Duodenal mucosa (tissue), 2 donors: ENCODE measurements around the gene SUN2.

Experiments used
- H3K27ac ChIP-seq: one replicate; pipeline ENCODE4 v1.7.0; 2013; ENCODE audit warnings: low read depth, low read length
- H3K27me3 ChIP-seq, 2 donors: one replicate each; pipeline ENCODE4 v1.7.0; 2013; ENCODE audit warnings: low read length in 2 of 2, control low read depth in 1 of 2; ENCODE audit not compliant: insufficient read depth in 2 of 2, control insufficient read depth in 1 of 2
- H3K36me3 ChIP-seq, 2 donors: one replicate each; pipeline ENCODE4 v1.7.0; 2013; ENCODE audit warnings: low read length in 2 of 2, control low read depth in 1 of 2; ENCODE audit not compliant: insufficient read depth in 2 of 2, control insufficient read depth in 1 of 2
- H3K4me1 ChIP-seq, 2 donors: one replicate each; pipeline ENCODE4 v1.7.0; 2013; ENCODE audit warnings: low read length in 2 of 2, control low read depth in 1 of 2; ENCODE audit not compliant: insufficient read depth in 2 of 2, control insufficient read depth in 1 of 2
- H3K4me3 ChIP-seq, 2 donors: one replicate each; pipeline ENCODE4 v1.7.0; 2013; ENCODE audit warnings: low read length in 2 of 2, low read depth in 1 of 2
- H3K9ac ChIP-seq, 2 donors: one replicate each; pipeline ENCODE4 v1.7.0; 2013; ENCODE audit warnings: low read length in 2 of 2, low read depth in 1 of 2
- H3K9me3 ChIP-seq, 2 donors: one replicate each; pipeline ENCODE4 v1.7.0; 2013; ENCODE audit warnings: low read length in 2 of 2, control low read depth in 1 of 2; ENCODE audit not compliant: control insufficient read depth in 1 of 2

The SUN2 gene

GRCh38 chr22:38762551-38762983 lies 6.8 kb upstream of the SUN2 start:
- Histone ChIP-seq H3K27me3 (no peaks in the 10 kb centered on the region), H3K9me3 (no peaks in the 10 kb centered on the region), H3K27ac (no peak overlapping the region), H3K36me3 (no peaks in the 10 kb centered on the region), H3K9ac (no peak overlapping the region), H3K4me1 (peaks cover 0 to 4% of the 10 kb centered on the region in 2 donors), H3K4me3 (no peak overlapping the region)

GRCh38 chr22:38761202-38762162 lies 5.7 kb upstream of the SUN2 start:
- Histone ChIP-seq H3K9ac (no peak overlapping the region), H3K4me3 (no peak overlapping the region), H3K27ac (no peak overlapping the region)

GRCh38 chr22:38760477-38761201 lies 4.8 kb upstream of the SUN2 start:
- Histone ChIP-seq H3K27ac (no peak overlapping the region), H3K4me1 (peaks cover 14% of the 10 kb centered on the region in 2 donors), H3K4me3 (no peak overlapping the region), H3K9me3 (no peaks in the 10 kb centered on the region), H3K27me3 (no peaks in the 10 kb centered on the region), H3K9ac (no peak overlapping the region), H3K36me3 (no peaks in the 10 kb centered on the region)

More at GRCh38 chr22:38761202-38762162, 5.7 kb upstream of the SUN2 start:
- H3K4me1 ChIP-seq: peaks cover 11 to 14% of the 10 kb centered on the region in 2 donors
- no peaks in the 10 kb centered on the region for H3K27me3 ChIP-seq
- no peaks in the 10 kb centered on the region for H3K36me3 ChIP-seq
- H3K9me3 ChIP-seq: no peaks in the 10 kb centered on the region

DNA sequence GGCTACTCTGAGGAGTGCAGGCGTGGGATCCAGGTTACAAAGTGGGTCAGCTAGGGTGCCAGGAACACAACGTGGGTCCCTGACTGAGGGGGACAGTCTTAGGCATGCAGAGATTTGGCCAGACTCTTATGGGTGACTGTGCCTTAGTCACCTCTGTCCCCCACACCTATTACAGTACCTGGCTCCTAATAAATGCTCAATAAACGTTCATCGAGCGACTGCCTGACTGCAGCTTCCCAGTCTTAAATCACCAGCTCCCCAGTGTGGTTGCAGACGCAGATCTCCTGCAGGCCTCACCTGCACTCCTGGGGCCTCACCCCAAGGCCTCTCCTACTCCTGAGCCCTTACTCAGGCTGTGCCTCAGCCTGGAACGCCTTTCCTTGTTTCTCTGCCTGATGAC lies 3.2 kb upstream of the SUN2 start:
- H3K4me3 ChIP-seq: no peak overlapping the region
- H3K9me3 ChIP-seq: no peaks in the 10 kb centered on the region
- no peaks in the 10 kb centered on the region for H3K36me3 ChIP-seq
- H3K27me3 ChIP-seq: no peaks in the 10 kb centered on the region
- no peak overlapping the region for H3K27ac ChIP-seq
- H3K4me1 ChIP-seq: peaks cover 17 to 18% of the 10 kb centered on the region in 2 donors
- no peak overlapping the region for H3K9ac ChIP-seq

DNA sequence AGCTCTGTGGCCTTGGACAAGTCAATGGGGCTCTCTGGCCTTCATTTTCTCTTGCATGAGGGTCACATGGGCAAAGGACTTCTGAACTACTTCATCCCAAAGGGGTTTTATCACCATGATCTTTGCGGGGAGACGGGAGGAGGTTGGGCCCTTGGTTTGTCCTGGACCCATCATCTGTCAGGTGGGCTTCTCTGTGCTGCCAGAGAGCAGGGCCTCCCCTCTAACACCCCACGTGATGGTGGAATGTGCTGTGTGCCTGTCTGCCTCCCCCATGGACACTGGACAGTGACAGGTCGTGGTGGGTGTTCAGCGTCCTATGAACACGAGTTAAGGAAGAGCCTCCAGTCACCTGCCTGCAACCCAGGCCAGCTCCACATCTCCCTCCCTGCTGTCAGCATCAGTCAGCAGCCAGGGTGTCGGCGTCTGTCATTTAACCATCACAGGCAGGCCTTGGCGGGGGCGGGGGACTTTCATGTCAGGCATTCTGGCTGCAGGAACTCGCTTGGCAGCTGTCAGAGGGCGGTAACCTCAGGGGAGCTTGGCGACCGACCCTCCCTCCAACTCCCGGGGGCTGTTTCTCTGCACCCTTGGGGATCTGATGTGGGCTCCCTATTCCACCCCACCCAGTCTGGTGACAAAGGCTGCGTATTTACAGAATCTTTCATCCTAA lies 2.6 kb upstream of the SUN2 start:
- Histone ChIP-seq H3K4me3 (no peak overlapping the region), H3K9ac (no peak overlapping the region), H3K36me3 (peaks cover 0 to 3% of the 10 kb centered on the region in 2 donors), H3K27ac (no peak overlapping the region), H3K27me3 (no peaks in the 10 kb centered on the region), H3K9me3 (no peaks in the 10 kb centered on the region), H3K4me1 (peaks cover 23 to 24% of the 10 kb centered on the region in 2 donors)

DNA sequence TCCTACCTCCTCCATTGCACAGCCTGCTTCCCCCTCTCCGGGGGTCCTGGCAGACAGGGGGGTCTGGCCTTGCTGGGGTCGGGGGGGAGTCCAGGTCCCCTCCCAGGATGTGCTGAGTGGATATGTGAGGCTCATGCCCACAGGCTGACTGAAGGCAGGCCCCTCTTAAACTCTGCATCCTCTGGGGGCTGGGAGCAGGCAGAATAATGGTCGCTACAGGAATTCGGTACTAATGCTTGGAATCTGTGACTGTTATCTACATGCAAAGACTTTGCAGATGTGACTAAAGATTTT lies 1.6 kb upstream of the SUN2 start:
- peaks cover 25 to 32% of the 10 kb centered on the region in 2 donors for H3K4me1 ChIP-seq
- H3K4me3 ChIP-seq: peak overlapping the region in 1 of 2 donors; percentile 77
- H3K27ac ChIP-seq: no peak overlapping the region
- H3K9ac ChIP-seq: peak overlapping the region in 1 of 2 donors; percentile 60
- no peaks in the 10 kb centered on the region for H3K27me3 ChIP-seq
- peaks cover 0 to 6% of the 10 kb centered on the region in 2 donors for H3K36me3 ChIP-seq
- H3K9me3 ChIP-seq: no peaks in the 10 kb centered on the region

GRCh38 chr22:38756711-38757463 lies 1.1 kb upstream of the SUN2 start:
- Histone ChIP-seq H3K27me3 (no peaks in the 10 kb centered on the region), H3K9ac (peak overlapping the region; percentile 60 to 96), H3K4me1 (peaks cover 25 to 36% of the 10 kb centered on the region in 2 donors), H3K4me3 (peak overlapping the region; percentile 77 to 79), H3K9me3 (no peaks in the 10 kb centered on the region), H3K36me3 (peaks cover 0 to 11% of the 10 kb centered on the region in 2 donors), H3K27ac (no peak overlapping the region)

GRCh38 chr22:38755155-38755910 lies 465 bp downstream of the SUN2 start:
- Histone ChIP-seq H3K27me3 (no peaks in the 10 kb centered on the region), H3K4me1 (peaks cover 37 to 50% of the 10 kb centered on the region in 2 donors), H3K9me3 (no peaks in the 10 kb centered on the region), H3K27ac (peak overlapping the region; percentile 93), H3K36me3 (peaks cover 12 to 26% of the 10 kb centered on the region in 2 donors), H3K4me3 (peak overlapping the region; percentile 79 to 80), H3K9ac (peak overlapping the region; percentile 86 to 87)

- Histone ChIP-seq H3K27ac (peak overlapping the region; percentile 93), H3K27me3 (no peaks in the 10 kb centered on the region), H3K36me3 (peaks cover 18 to 32% of the 10 kb centered on the region in 2 donors), H3K4me3 (peak overlapping the region; percentile 79 to 80), H3K4me1 (peaks cover 37 to 50% of the 10 kb centered on the region in 2 donors), H3K9me3 (no peaks in the 10 kb centered on the region), H3K9ac (peak overlapping the region; percentile 86 to 87)
Measured at GRCh38 chr22:38754751-38755154, 1.0 kb downstream of the SUN2 start.
